ENCODE data around the gene ARL17A. TPM values are rescaled to one million over a fixed set of nuclear protein-coding genes. Genes with fewer than 3 reads are reported as not detected.
"Not testable (repeated sequence)": the region's sequence is repeated elsewhere in the genome, so short reads cannot be mapped to it uniquely, and the experiment has no call there.

Gene ARL17A
- polyA plus RNA-seq, 1 donor from 2014 or later: 14.3 TPM

DNA sequence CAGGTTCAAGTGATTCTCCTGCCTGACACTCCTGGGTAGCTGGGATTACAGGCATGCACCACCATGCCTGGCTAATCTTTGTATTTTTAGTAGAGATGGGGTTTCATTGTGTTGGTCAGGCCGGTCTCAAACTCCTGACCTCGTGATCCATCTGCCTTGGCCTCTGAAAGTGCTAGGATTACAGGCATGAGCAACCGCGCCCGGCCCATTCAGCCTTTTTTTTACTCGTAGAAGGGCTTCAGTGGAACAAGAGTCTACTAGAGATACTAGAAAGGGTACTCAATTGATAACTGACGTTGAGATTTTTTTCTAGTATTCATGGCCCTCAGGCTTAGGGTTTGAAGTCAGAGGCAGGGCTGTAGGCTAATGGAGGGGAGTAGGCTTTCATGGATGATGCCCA lies 73.6 kb downstream of the ARL17A start:
- H2AFZ ChIP-seq (ENCODE audit: low read depth, low read length); H3K27me3 ChIP-seq (ENCODE audit: insufficient read depth, low read depth, low read length); H3K9ac ChIP-seq (ENCODE audit: low read length); H3K27ac ChIP-seq (ENCODE audit: low read length); H4K20me1 ChIP-seq (ENCODE audit: insufficient read depth); H3K9me2 ChIP-seq (ENCODE audit: insufficient read depth, low read length); H3F3A ChIP-seq (ENCODE audit: insufficient read depth, low read length, poor library complexity, severe bottlenecking); H3K36me3 ChIP-seq (ENCODE audit: insufficient read depth, low read length); H3K4me3 ChIP-seq (ENCODE audit: low read length); H3K79me2 ChIP-seq (replicated peaks; ENCODE audit: insufficient read depth, low read length); H3K4me2 ChIP-seq (ENCODE audit: low read length); H3K9me3 ChIP-seq (ENCODE audit: low read length): not testable (repeated sequence)

DNA sequence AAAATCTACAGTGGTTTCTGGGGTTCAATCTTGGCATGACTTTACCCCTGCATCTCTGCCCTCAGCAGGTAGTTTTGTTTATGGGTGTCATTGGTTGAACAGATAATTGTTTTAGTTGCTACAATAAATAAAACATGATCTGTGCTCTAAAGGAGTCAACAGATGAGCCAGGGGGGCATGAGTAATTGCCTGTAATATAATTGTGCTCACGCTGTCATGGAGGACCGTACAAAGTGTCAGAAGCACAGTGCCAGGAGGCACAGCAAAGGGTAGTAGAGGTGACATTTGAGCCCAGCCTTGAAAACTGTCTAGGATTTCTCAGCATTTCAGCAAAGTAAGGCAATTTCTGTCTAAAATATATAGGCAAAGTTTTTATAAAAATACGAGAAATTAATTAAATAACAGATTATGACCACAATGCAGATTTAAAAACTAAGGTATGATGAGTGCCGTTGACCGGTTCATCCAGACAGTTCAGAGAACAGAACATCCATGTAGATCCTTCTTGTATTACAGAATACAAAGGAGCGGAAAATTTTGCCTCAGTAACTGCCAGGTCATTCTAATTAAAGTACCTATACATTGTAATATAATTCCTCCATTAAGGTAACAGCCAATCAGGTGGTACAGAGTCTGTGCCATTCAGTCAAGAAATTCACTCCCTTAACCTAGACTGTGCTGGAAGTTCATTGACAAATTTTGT lies 79.9 kb downstream of the ARL17A start:
- not testable (repeated sequence) for H3K4me3 ChIP-seq (ENCODE audit: low read length); H3K9me3 ChIP-seq (ENCODE audit: low read length); H3K9ac ChIP-seq (ENCODE audit: low read length); H3K9me2 ChIP-seq (ENCODE audit: insufficient read depth, low read length); H4K20me1 ChIP-seq (ENCODE audit: insufficient read depth); H3F3A ChIP-seq (ENCODE audit: insufficient read depth, low read length, poor library complexity, severe bottlenecking); H3K36me3 ChIP-seq (ENCODE audit: insufficient read depth, low read length); H3K79me2 ChIP-seq (replicated peaks; ENCODE audit: insufficient read depth, low read length); H2AFZ ChIP-seq (ENCODE audit: low read depth, low read length); H3K4me2 ChIP-seq (ENCODE audit: low read length); H3K27me3 ChIP-seq (ENCODE audit: insufficient read depth, low read depth, low read length); H3K27ac ChIP-seq (ENCODE audit: low read length)

DNA sequence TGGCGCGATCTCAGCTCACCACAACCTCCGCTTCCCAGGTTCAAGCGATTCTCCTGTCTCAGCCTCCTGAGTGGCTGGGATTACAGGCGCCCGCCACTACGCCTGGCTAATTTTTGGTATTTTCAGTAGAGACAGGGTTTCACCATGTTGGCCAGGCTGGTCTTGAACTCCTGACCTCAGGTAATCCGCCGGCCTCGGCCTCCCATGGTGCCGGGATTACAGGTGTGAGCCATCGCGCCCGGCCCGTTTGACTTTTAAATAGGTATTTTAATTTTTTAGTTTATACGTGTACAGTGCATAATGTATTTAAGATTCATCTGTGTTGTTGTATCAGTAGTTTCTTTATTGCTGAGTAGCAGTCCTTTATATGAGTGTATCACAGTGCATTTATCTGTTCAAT lies 87.5 kb downstream of the ARL17A start:
- not testable (repeated sequence) for H3F3A ChIP-seq (ENCODE audit: insufficient read depth, low read length, poor library complexity, severe bottlenecking); H3K27ac ChIP-seq (ENCODE audit: low read length); H3K4me3 ChIP-seq (ENCODE audit: low read length); H2AFZ ChIP-seq (ENCODE audit: low read depth, low read length); H4K20me1 ChIP-seq (ENCODE audit: insufficient read depth); H3K9me2 ChIP-seq (ENCODE audit: insufficient read depth, low read length); H3K27me3 ChIP-seq (ENCODE audit: insufficient read depth, low read depth, low read length); H3K9me3 ChIP-seq (ENCODE audit: low read length); H3K79me2 ChIP-seq (replicated peaks; ENCODE audit: insufficient read depth, low read length); H3K9ac ChIP-seq (ENCODE audit: low read length); H3K4me2 ChIP-seq (ENCODE audit: low read length); H3K36me3 ChIP-seq (ENCODE audit: insufficient read depth, low read length)

DNA sequence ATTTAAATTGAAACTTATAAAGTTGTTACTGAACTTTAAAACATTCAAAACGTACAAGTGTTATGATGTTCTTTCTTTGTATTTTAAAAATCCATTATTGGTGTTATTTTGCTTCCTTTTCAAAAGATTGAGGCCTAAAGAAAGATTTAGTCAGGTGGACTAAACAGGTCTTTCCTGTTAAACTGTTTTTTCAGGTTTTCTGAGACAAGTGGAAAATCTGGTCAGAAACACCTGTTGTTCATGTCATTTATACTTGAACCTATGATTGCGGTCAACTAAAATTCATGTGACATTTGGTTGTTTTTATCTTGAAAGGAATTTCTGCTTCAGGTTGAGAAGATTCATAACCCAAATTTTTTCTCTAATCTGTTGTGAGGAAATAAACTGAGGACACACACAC lies 98.2 kb downstream of the ARL17A start:
- not testable (repeated sequence) for H3K79me2 ChIP-seq (replicated peaks; ENCODE audit: insufficient read depth, low read length); H4K20me1 ChIP-seq (ENCODE audit: insufficient read depth); H3K27ac ChIP-seq (ENCODE audit: low read length); H3K9me3 ChIP-seq (ENCODE audit: low read length); H3K4me3 ChIP-seq (ENCODE audit: low read length); H2AFZ ChIP-seq (ENCODE audit: low read depth, low read length); H3K4me2 ChIP-seq (ENCODE audit: low read length); H3K36me3 ChIP-seq (ENCODE audit: insufficient read depth, low read length); H3K27me3 ChIP-seq (ENCODE audit: insufficient read depth, low read depth, low read length); H3F3A ChIP-seq (ENCODE audit: insufficient read depth, low read length, poor library complexity, severe bottlenecking); H3K9me2 ChIP-seq (ENCODE audit: insufficient read depth, low read length); H3K9ac ChIP-seq (ENCODE audit: low read length)

DNA sequence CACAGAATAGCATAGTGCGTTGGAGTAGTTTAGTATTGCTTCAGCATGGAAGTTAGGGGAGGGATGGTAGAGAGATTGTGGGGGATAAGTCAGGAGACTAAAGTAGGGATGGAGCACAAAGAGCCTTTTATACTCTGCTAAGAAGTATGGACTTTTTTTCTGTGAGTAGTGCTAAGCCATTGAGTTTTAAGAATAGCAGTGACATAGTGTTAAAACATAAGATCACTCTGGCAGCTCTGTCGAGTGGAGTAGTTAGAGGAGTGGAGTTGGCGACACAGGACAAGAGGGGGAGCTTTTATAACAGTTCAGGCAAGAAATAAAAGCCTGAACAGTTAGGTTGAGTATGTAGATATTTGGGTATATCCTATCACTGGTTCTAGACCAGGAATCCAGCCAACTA lies 100.7 kb downstream of the ARL17A start:
- not testable (repeated sequence) for H3K79me2 ChIP-seq (replicated peaks; ENCODE audit: insufficient read depth, low read length); H3K9me2 ChIP-seq (ENCODE audit: insufficient read depth, low read length); H3K36me3 ChIP-seq (ENCODE audit: insufficient read depth, low read length); H3K27me3 ChIP-seq (ENCODE audit: insufficient read depth, low read depth, low read length); H3F3A ChIP-seq (ENCODE audit: insufficient read depth, low read length, poor library complexity, severe bottlenecking); H3K27ac ChIP-seq (ENCODE audit: low read length); H3K4me2 ChIP-seq (ENCODE audit: low read length); H3K9ac ChIP-seq (ENCODE audit: low read length); H3K4me3 ChIP-seq (ENCODE audit: low read length); H3K9me3 ChIP-seq (ENCODE audit: low read length); H4K20me1 ChIP-seq (ENCODE audit: insufficient read depth); H2AFZ ChIP-seq (ENCODE audit: low read depth, low read length)

DNA sequence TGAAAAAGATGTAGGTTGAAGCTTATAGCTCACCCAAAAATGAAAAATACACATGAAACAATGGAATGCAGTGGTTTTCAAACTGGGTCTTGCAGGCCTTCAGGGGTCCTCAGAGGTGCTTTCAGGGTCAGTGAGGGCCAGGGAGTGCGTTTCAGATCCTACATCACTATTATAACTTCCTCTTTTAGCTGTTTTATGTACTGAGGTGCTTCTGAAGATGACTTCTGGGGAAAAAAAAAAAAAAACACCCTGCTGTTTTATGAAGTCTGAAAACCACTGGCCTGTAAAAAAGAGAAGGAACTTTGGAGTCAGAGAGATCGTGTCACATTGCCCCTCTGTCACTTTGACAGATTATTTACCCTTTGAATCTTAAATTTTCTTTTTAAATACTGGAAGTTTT lies 103.9 kb downstream of the ARL17A start:
- not testable (repeated sequence) for H3K27ac ChIP-seq (ENCODE audit: low read length); H3K9me3 ChIP-seq (ENCODE audit: low read length); H2AFZ ChIP-seq (ENCODE audit: low read depth, low read length); H3K27me3 ChIP-seq (ENCODE audit: insufficient read depth, low read depth, low read length); H3K4me3 ChIP-seq (ENCODE audit: low read length); H4K20me1 ChIP-seq (ENCODE audit: insufficient read depth); H3K4me2 ChIP-seq (ENCODE audit: low read length); H3K36me3 ChIP-seq (ENCODE audit: insufficient read depth, low read length); H3K9ac ChIP-seq (ENCODE audit: low read length); H3K79me2 ChIP-seq (replicated peaks; ENCODE audit: insufficient read depth, low read length); H3K9me2 ChIP-seq (ENCODE audit: insufficient read depth, low read length); H3F3A ChIP-seq (ENCODE audit: insufficient read depth, low read length, poor library complexity, severe bottlenecking)

DNA sequence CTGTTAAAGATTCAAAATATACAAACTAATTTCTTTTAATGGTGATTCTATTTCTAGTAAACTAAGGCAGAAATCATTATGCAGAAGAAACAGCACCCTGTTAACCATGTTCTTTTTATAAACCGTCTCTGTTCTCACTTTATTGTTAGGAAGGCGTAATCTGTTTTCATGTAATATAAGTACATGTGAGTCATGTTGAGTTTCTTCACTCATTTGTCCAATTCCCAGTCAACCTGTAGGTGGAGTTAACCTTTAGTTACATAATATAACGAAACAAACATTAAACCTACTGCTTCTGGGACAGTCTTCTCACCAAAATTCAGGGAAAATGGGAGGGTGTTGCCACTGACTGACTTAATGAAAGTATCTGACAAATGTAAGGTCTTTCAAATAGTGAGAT lies 105.0 kb downstream of the ARL17A start:
- not testable (repeated sequence) for H4K20me1 ChIP-seq (ENCODE audit: insufficient read depth); H3K9me2 ChIP-seq (ENCODE audit: insufficient read depth, low read length); H2AFZ ChIP-seq (ENCODE audit: low read depth, low read length); H3K4me3 ChIP-seq (ENCODE audit: low read length); H3K79me2 ChIP-seq (replicated peaks; ENCODE audit: insufficient read depth, low read length); H3K36me3 ChIP-seq (ENCODE audit: insufficient read depth, low read length); H3K27ac ChIP-seq (ENCODE audit: low read length); H3F3A ChIP-seq (ENCODE audit: insufficient read depth, low read length, poor library complexity, severe bottlenecking); H3K9me3 ChIP-seq (ENCODE audit: low read length); H3K9ac ChIP-seq (ENCODE audit: low read length); H3K4me2 ChIP-seq (ENCODE audit: low read length); H3K27me3 ChIP-seq (ENCODE audit: insufficient read depth, low read depth, low read length)

DNA sequence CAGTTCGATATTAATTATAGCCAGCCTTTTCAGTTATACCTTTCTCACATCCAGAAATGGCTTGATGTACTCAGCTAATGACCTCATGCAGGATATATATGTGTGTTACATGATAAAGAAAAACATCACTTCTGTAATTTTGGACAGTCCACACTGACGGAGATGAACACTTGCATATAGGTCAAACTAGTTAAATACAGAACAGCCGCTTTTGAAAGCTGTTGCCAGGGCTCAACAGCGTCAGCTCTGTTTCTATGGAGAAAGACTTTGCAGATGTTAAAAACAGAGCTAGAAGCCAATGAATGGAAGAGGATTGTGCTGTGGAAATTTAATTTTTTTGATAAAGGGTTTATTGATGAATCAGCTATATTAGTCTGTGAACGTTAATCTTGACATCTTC lies 111.9 kb downstream of the ARL17A start:
- H2AFZ ChIP-seq (ENCODE audit: low read depth, low read length); H4K20me1 ChIP-seq (ENCODE audit: insufficient read depth); H3F3A ChIP-seq (ENCODE audit: insufficient read depth, low read length, poor library complexity, severe bottlenecking); H3K4me3 ChIP-seq (ENCODE audit: low read length); H3K27ac ChIP-seq (ENCODE audit: low read length); H3K9me2 ChIP-seq (ENCODE audit: insufficient read depth, low read length); H3K79me2 ChIP-seq (replicated peaks; ENCODE audit: insufficient read depth, low read length); H3K36me3 ChIP-seq (ENCODE audit: insufficient read depth, low read length); H3K4me2 ChIP-seq (ENCODE audit: low read length); H3K27me3 ChIP-seq (ENCODE audit: insufficient read depth, low read depth, low read length); H3K9ac ChIP-seq (ENCODE audit: low read length); H3K9me3 ChIP-seq (ENCODE audit: low read length): not testable (repeated sequence)

Measured in neural cell (in vitro differentiated cells).